Measurements from ENCODE around the gene ASF1B. TPM values are rescaled to one million over a fixed set of nuclear protein-coding genes. Genes with fewer than 3 reads are reported as not detected.

ASF1B gene
- total RNA-seq, 3 donors from 2014 or later (not counting 1 experiment from before 2014, with no cell fraction given): 4.5 to 5.5 (median 4.8) TPM

DNA sequence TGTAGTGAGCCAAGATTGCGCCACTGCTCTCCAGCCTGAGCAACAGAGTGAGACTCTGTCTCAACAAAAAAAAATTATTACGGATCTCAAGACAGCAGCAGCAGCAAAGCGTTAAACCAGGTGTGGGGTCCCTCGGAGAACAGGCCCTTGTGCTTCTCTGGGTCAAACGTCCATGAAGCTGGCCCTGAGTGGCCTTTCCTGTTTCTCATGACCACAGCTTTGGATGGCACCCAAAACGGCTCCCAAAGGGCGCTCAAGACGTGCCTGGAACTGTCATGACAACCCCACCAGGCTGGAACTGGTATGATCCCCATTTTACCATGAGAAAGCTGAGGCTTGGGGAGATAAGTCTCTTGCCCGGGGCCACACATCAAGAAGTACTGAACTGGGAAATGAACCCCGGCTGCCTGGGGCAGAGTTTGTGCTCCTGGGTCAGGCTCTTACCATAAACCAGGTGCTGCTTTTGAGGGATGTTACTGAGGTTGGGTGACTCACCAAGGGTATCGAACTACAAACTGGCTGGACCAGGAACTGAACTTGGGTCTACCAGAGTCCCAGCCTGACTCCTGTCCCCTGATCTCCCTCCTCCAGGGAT lies 34.2 kb downstream of the ASF1B start:
- Mint-ChIP-seq H3K27me3 (ENCODE audit: low read depth in 2 of 2) (no peaks in the 10 kb centered on the region), H3K4me3 (no peak overlapping the region), H3K4me1 (no peaks in the 10 kb centered on the region), H3K36me3 (no peaks in the 10 kb centered on the region), H3K27ac (no peak overlapping the region), H3K9me3 (no peaks in the 10 kb centered on the region)
- intact Hi-C loops (cut with micrococcal nuclease): no loop called here
- Histone ChIP-seq H3K4me1 (ENCODE audit: control insufficient read depth, insufficient read depth, low read length) (no peaks in the 10 kb centered on the region), H3K9me3 (ENCODE audit: control insufficient read depth, insufficient read depth, low read length) (no peaks in the 10 kb centered on the region), H3K27me3 (ENCODE audit: control insufficient read depth, insufficient read depth, low read length) (no peaks in the 10 kb centered on the region), H3K36me3 (ENCODE audit: control insufficient read depth, insufficient read depth, low read length) (peaks cover 32% of the 10 kb centered on the region), H3K27ac (ENCODE audit: low read length) (no peak overlapping the region), H3K4me3 (ENCODE audit: low read length) (no peak overlapping the region)
- WGBS (ENCODE audit: insufficient coverage): 92% methylated on average over 11 of the region's 11 CpGs
- TF ChIP-seq CTCF (IDR thresholded peaks at IDR 0.05): no peak
- DNase-seq (no peak), ATAC-seq (no peak)

DNA sequence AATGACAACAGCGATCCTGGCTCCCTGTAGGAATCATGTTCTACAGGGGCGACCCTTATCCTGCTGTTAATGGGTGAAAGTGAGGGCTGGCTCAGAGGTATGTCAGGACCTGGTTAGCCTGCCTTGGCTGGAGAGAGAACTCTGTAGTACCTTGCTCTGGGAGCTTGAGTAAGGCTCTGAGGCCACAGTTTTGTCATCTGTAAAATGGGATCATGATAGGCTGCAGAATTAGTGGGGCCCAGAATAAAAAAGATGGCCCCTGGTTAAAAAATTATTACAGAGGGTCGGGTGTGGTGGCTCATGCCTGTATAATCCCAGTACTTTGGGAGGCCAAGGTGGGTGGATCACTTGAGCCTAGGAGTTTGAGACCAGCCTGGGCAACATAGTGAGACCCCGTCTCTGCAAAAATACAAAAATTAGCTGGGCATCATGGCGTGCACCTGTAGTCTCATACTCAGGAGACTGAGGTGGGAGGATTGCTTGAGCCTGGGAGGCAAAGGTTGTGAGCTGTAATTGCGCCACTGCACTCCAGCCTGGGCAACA lies 35.3 kb downstream of the ASF1B start:
- Histone ChIP-seq H3K4me3 (ENCODE audit: low read length) (no peak overlapping the region), H3K27ac (ENCODE audit: low read length) (no peak overlapping the region), H3K4me1 (ENCODE audit: control insufficient read depth, insufficient read depth, low read length) (no peaks in the 10 kb centered on the region), H3K27me3 (ENCODE audit: control insufficient read depth, insufficient read depth, low read length) (no peaks in the 10 kb centered on the region), H3K36me3 (ENCODE audit: control insufficient read depth, insufficient read depth, low read length) (peaks cover 36% of the 10 kb centered on the region), H3K9me3 (ENCODE audit: control insufficient read depth, insufficient read depth, low read length) (no peaks in the 10 kb centered on the region)
- no peak for DNase-seq
- 97% methylated on average over 6 of the region's 6 CpGs for WGBS (ENCODE audit: insufficient coverage)
- no peak for TF ChIP-seq CTCF (IDR thresholded peaks at IDR 0.05)
- no peaks in the 10 kb centered on the region for H3K9me3 Mint-ChIP-seq
- H3K27me3 Mint-ChIP-seq (ENCODE audit: low read depth in 2 of 2): no peaks in the 10 kb centered on the region
- no peak overlapping the region for H3K4me3 Mint-ChIP-seq
- no peaks in the 10 kb centered on the region for H3K4me1 Mint-ChIP-seq
- no peaks in the 10 kb centered on the region for H3K36me3 Mint-ChIP-seq
- H3K27ac Mint-ChIP-seq: no peak overlapping the region
- intact Hi-C loops (cut with micrococcal nuclease): no loop called here
- no peak for ATAC-seq

- no peak for TF ChIP-seq CTCF (IDR thresholded peaks at IDR 0.05)
- no peak for DNase-seq
- H3K4me3 ChIP-seq (ENCODE audit: low read length): no peak overlapping the region
These were observed 38.7 kb downstream of the ASF1B start for GRCh38 chr19:14097532-14098151.

More at GRCh38 chr19:14097532-14098151, 38.7 kb downstream of the ASF1B start:
- Mint-ChIP-seq H3K27me3 (ENCODE audit: low read depth in 2 of 2) (no peaks in the 10 kb centered on the region), H3K9me3 (no peaks in the 10 kb centered on the region), H3K36me3 (no peaks in the 10 kb centered on the region), H3K4me3 (no peak overlapping the region), H3K4me1 (no peaks in the 10 kb centered on the region), H3K27ac (no peak overlapping the region)
- WGBS (ENCODE audit: insufficient coverage): 96% methylated on average over 21 of the region's 21 CpGs
- Histone ChIP-seq H3K4me1 (ENCODE audit: control insufficient read depth, insufficient read depth, low read length) (no peaks in the 10 kb centered on the region), H3K36me3 (ENCODE audit: control insufficient read depth, insufficient read depth, low read length) (peaks cover 23% of the 10 kb centered on the region), H3K27me3 (ENCODE audit: control insufficient read depth, insufficient read depth, low read length) (no peaks in the 10 kb centered on the region), H3K9me3 (ENCODE audit: control insufficient read depth, insufficient read depth, low read length) (peaks cover 7% of the 10 kb centered on the region), H3K27ac (ENCODE audit: low read length) (no peak overlapping the region)
- intact Hi-C loops (cut with micrococcal nuclease): no loop called here
- no peak for ATAC-seq

Data from natural killer cell (primary cell).